Tongue (tissue), 2 donors: ENCODE data around the gene DCLK2. TPM values are rescaled to one million over a fixed set of nuclear protein-coding genes. Genes with fewer than 3 reads are reported as not detected.

Experiments used
- DNase-seq: peaks from one replicate; pipeline ENCODE4 v3.0.0-alpha.2; 2015
- total RNA-seq: library from RNA; depleted of rRNA; stranded (reverse); fragments of >200 nt; gene quantifications from one replicate; pipeline ENCODE4 v1.2.3, GENCODE V29; 2014

Gene DCLK2
- 17.7 TPM for total RNA-seq

GRCh38 chr4:150078041-150078578 is at the start of gene DCLK2:
DCLK2 (plus strand) TSS chr4:150078445; CDS start chr4:150079028, 583 bp downstream.
- DNase-seq, result peak; percentile 89

DNA sequence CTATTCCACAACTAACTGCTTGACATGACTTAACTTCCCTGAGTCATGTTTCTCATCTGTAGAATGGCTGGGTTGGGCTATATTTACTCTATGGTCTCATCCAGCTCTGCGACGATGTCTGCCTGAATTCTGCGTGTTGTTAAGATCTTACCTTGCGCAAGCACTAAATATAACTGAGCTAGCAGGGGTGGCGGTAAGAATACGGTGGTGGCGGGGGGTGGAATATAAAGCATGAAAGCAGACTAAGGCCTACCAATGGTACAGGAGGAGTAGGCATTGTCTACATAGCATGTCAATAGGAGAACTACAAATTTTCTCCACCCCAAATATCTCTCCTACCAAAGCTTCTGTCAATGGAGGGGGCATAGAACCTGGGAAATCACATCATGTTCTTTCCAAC is 45.7 kb upstream of the DCLK2 start:
- DNase-seq, result no peak

- DNase-seq, result no peak
Measured at GRCh38 chr4:150033081-150033480, 45.2 kb upstream of the DCLK2 start.

DNA sequence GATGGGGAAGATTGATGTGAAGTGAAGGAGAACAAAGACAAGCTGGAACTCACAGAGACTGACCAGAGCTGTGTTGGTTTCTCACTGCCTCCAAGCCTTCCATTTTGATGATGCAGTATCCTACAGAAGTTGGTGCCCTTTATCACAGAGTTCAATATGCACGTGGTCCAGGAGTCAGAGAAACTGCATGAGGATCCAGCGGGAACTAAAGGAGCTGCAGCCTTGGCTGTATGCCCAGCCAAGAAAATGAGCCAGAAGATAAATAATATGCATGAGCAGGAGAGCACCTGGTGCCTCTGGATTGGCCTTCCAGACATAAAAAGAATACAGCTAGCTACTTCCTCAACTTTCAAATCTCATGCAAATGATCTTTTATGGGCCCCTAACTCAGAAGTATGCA is 44.3 kb upstream of the DCLK2 start:
- peak; percentile 78 for DNase-seq

DNA sequence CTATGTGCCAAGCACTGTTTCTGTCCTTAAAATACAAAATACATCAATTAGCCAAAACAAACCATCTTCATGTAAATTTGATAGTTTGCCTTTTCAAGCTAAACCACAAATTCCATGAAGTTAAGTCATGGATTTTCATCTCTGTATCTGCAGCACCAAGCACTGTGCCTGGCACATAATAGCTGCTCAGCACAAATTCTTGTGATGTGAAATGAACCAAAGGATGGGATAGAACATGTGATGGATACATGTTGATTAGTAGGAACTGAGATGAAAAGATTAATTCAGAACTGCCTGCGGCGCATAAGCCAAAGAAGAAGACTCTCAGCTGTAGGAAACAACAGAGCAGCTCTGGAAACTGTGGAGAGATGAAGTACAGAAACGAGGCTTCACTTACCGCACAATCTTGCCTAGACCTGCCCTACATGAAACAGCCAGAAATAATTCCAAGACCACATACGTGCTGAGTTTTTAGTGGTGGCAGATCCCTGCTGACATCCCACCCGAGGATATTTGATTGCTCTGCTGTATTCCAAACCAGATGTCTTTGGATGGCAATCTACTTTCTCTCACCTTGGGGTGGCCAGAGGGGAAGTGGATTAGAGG is 40.9 kb upstream of the DCLK2 start:
- no peak for DNase-seq

DNA sequence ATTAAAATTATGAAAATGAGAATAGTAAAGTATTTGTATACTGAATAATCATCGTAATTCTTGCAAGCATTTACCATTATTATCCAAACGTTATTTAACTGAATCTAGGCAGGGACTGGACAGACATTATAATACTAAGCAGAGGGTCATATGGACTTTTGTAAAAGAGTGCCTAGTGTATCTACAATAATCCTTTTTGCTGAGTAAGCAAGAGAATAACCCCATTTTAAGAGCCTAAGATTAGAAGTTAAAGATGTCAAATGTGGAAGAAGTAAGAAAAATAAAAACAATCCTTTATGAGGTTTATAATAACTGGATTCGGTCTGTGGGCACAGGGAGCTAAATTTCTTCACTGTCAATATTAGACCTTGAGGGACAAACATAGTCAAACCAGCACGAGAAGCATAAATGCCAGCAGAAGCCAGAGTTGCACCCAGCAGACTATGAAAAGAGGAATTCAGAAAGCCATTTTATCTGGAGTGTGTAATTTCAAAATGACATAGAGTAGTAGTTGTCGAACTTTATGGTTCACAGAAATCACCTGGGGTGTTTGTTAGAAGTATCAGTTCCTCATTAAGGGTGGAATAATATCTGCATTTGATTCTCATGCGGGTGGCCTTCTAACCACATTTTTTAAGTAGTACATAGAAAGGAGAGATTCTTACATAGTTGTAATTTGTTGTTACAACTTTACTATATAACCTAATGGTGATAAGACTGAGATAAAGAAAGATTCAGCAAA is 39.7 kb upstream of the DCLK2 start:
- no peak for DNase-seq

- no peak for DNase-seq
Measured at GRCh38 chr4:150039274-150040127, 38.7 kb upstream of the DCLK2 start.

- DNase-seq, result no peak
Measured at GRCh38 chr4:150044517-150044916, 33.7 kb upstream of the DCLK2 start.

- no peak for DNase-seq
Measured at GRCh38 chr4:150045410-150045809, 32.8 kb upstream of the DCLK2 start.

DNA sequence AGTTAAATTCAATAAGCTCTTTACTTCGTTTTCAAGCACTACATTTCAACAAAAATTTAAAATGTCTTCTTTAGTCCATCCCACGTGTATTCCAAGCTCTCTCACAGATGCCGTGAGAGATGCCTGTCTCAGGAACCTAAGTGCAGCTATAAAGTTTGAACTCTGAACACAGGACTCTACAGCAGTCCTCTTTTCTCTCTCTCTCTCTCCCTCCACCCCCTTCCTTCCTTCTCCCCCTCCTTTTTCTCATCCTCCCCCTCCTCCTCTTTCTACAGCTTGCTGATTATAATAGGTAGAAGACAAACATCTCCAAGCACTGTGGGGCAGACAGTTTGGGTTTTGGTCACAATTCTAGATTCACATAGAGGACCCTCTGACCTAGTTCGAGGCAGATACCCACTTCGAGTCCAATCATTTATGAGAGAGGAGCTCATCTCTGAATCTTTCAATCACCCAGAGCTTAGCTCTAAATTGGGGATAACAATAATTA is 31.5 kb upstream of the DCLK2 start:
- DNase-seq, result no peak

- no peak for DNase-seq
Measured at GRCh38 chr4:150047546-150047945, 30.7 kb upstream of the DCLK2 start.

GRCh38 chr4:150049682-150050081 is 28.6 kb upstream of the DCLK2 start:
- DNase-seq, result no peak

GRCh38 chr4:150050566-150050965 is 27.7 kb upstream of the DCLK2 start:
- DNase-seq, result no peak

DNA sequence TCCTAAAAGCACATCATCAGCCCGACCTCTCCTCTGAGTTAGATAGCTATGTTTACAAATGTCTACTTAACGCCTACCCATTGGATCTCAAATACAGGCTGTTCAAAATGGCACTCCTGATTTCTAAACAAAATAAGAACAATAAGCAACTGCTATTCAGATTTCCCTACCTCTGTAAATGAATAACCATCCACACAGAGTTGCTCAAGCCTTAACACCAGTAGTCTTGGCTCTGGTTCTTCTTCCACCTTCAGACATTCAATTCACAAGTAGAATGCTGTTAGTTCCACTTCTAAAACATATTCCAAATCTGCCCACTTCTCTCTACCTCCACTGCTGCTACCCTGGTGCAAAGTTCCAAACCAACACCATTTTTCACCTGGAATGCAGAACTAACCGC is 27.1 kb upstream of the DCLK2 start:
- DNase-seq, result no peak

DNA sequence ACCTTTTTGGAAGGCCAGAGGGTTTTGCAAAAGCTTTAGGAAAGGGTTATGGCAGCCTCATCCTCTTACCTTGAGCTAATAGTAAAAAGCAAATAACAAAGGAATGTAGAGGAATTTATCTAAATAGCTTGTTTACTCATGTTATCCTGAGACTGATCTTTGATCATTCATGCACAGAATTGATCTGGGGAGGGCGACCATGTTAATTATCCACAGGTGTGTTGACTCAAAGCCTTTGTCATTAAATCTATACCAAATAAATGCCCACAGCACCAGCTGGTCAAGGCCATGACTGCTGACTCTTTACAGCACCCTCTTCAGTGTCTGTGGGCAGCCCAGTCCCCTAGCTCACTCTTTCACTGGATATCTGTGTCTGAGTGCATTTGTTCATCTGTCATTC is 22.8 kb upstream of the DCLK2 start:
- DNase-seq, result no peak

- DNase-seq, result no peak
Measured at GRCh38 chr4:150056569-150056968, 21.7 kb upstream of the DCLK2 start.

- no peak for DNase-seq
Measured at GRCh38 chr4:150061086-150061776, 17.0 kb upstream of the DCLK2 start.

- DNase-seq, result no peak
Measured at GRCh38 chr4:150063128-150063527, 15.1 kb upstream of the DCLK2 start.

- no peak for DNase-seq
Measured at GRCh38 chr4:150065740-150066139, 12.5 kb upstream of the DCLK2 start.

GRCh38 chr4:150067859-150068258 is 10.4 kb upstream of the DCLK2 start:
- DNase-seq, result no peak

DNA sequence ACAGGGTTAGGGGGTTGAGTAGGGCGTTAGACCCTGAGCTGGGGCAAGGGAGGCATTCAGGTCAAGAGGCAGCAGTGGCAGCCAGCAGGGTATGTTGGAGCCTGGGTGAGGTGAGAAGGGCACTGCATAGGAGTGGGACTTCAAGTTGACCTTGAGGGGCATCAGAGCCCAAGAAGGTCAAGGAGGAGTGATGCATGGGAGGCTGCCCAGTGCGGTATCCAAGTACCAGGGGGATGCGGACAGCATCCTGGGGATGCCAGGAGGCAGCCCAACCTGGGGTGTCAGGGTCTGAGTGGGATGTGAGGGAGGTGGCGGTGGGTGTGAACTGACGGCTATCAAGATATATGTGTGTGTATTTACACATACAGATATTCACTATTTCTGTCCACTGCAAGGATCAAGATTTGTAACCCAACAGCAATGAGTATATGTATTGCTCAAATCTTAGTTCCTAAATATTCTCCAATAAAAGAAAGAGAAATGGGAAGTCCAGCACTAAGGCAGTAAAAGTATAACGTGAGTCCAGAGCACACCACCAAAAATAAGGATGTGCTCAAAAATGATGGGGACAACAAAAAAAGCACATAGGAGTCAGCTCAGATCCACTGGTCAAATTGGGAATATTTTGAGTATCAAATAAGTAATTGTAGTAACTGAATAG is 9.8 kb upstream of the DCLK2 start:
- DNase-seq, result no peak

- no peak for DNase-seq
Measured at GRCh38 chr4:150069353-150069752, 8.9 kb upstream of the DCLK2 start.
